ENCODE results near the gene UGGT2. TPM values are rescaled to one million over a fixed set of nuclear protein-coding genes. Genes with fewer than 3 reads are reported as not detected.
"Not testable (repeated sequence)": the region's sequence is repeated elsewhere in the genome, so short reads cannot be mapped to it uniquely, and the experiment has no call there.

Gene UGGT2
- total RNA-seq, 1 donor from 2014 or later, result 47.5 TPM

DNA sequence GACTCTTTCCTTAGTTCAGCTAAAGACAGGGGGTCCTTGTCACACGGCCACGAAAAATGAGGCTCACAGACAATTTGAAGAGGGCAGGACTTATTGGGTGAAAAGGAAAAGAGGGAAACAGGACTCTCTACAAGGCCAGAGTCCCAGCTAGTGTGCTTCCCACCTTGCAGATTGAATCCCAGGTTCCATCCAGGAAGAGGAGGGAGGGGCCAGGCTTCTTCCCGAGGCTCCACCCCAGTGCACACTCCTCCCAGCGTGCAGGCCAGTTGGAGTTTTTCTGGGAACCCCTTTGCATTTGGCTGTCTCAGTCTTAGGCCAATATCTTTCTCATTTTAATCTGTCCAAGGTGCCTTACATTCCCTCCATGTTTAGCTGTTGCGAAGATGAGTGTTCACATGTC, 269.5 kb downstream of the UGGT2 start:
- Mint-ChIP-seq H3K36me3 (peaks cover 13% of the 10 kb centered on the region), H3K9me3 (peaks cover 8% of the 10 kb centered on the region), H3K27me3 (ENCODE audit: low read depth) (no peaks in the 10 kb centered on the region), H3K27ac (peak overlapping the region; percentile 79), H3K4me1 (no peaks in the 10 kb centered on the region), H3K4me3 (no peak overlapping the region)
- TF ChIP-seq, protein P1, sequence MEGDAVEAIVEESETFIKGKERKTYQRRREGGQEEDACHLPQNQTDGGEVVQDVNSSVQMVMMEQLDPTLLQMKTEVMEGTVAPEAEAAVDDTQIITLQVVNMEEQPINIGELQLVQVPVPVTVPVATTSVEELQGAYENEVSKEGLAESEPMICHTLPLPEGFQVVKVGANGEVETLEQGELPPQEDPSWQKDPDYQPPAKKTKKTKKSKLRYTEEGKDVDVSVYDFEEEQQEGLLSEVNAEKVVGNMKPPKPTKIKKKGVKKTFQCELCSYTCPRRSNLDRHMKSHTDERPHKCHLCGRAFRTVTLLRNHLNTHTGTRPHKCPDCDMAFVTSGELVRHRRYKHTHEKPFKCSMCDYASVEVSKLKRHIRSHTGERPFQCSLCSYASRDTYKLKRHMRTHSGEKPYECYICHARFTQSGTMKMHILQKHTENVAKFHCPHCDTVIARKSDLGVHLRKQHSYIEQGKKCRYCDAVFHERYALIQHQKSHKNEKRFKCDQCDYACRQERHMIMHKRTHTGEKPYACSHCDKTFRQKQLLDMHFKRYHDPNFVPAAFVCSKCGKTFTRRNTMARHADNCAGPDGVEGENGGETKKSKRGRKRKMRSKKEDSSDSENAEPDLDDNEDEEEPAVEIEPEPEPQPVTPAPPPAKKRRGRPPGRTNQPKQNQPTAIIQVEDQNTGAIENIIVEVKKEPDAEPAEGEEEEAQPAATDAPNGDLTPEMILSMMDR (IDR thresholded peaks at IDR 0.05; ENCODE audit: unreplicated experiment), result no peak
- no peak for DNase-seq (ENCODE audit: low spot score in 2 of 2, unreplicated experiment in 2 of 2)

DNA sequence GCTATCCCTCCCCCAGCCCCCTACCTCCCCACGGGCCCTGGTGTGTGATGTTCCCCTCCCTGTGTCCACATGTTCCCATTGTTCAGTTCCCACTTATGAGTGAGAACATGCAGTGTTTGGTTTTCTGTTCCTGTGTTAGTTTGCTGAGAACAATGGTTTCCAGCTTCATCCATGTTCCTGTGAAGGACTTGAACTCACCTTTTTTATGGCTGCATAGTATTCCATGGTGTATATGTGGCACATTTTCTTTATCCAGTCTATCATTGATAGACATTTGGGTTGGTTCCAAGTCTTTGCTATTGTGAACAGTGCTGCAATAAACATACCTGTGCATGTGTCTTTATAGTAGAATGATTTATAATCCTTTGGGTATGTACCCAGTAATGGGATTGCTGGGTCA, 271.3 kb downstream of the UGGT2 start:
- H3K4me1 Mint-ChIP-seq; H3K27ac Mint-ChIP-seq; H3K4me3 Mint-ChIP-seq; H3K9me3 Mint-ChIP-seq; H3K27me3 Mint-ChIP-seq (ENCODE audit: low read depth); DNase-seq (ENCODE audit: low spot score in 2 of 2, unreplicated experiment in 2 of 2): not testable (repeated sequence)
- H3K36me3 Mint-ChIP-seq, result peaks cover 12% of the 10 kb centered on the region

DNA sequence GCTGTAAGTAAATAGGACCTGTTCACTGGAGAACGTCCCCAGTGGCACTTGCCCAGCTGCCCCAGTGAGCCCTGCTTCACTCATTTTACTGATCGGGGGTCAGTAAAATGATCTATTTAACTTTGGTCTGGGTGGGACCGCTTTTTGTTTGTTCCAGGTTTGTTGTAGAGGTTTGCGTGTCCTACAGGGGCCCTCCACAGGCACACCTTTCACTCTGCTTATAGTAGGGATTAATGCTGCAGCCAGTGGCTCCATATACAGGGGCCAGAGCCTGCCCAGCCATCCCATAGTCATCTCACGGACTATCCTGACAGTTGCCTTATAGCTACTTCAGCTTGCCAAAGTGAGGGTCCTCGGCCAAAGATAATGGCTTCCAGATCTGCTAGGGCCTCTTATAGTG, 272.2 kb downstream of the UGGT2 start:
- Mint-ChIP-seq H3K4me1 (no peaks in the 10 kb centered on the region), H3K9me3 (peaks cover 8% of the 10 kb centered on the region), H3K27me3 (ENCODE audit: low read depth) (no peaks in the 10 kb centered on the region), H3K36me3 (peaks cover 5% of the 10 kb centered on the region), H3K27ac (no peak overlapping the region), H3K4me3 (no peak overlapping the region)
- DNase-seq (ENCODE audit: low spot score in 2 of 2, unreplicated experiment in 2 of 2), result no peak
- TF ChIP-seq, protein P1 (IDR thresholded peaks at IDR 0.05; ENCODE audit: unreplicated experiment), result no peak

DNA sequence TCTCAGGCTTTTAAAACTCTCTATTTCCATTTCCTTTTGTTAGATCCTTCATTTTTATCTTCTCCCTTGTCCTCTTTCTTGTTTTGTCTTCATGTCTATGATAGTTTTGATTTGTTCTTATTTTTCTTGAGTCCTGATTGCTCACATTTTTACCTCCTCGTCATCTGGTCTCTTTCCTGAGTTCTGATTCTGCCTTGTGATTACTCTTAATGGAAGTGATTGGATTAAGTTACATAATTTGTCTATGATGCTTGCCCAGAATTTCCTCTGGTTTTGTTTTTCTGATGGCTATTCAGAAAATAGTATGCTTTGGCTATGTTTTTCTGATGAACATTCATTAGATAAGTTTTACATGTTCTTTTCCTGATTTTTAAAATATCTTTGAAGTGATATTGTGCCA, 273.7 kb downstream of the UGGT2 start:
- DNase-seq (ENCODE audit: low spot score in 2 of 2, unreplicated experiment in 2 of 2), result no peak
- TF ChIP-seq, protein P1 (IDR thresholded peaks at IDR 0.05; ENCODE audit: unreplicated experiment), result no peak
- H3K27ac Mint-ChIP-seq, result no peak overlapping the region
- H3K36me3 Mint-ChIP-seq, result peaks cover 9% of the 10 kb centered on the region
- H3K27me3 Mint-ChIP-seq (ENCODE audit: low read depth), result no peaks in the 10 kb centered on the region
- no peak overlapping the region for H3K4me3 Mint-ChIP-seq
- H3K4me1 Mint-ChIP-seq, result no peaks in the 10 kb centered on the region
- peaks cover 8% of the 10 kb centered on the region for H3K9me3 Mint-ChIP-seq

DNA sequence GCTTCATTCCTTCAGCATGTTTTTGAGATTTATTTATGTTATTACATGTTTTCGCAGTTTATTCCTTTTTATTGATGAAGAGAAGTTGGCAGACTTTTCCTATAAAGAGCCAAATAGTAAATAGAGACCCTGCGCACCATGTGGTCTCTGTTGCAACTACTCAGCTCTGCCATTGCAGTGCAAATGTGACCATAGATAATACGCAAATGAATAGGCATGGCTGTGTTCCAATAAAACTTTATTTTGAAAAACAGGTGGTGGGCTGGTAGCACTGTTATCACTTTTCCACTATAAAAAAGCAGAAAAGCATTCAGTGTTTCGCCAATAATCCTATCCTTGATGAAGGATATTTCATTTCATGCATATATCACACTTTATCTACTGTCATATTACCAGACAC, 281.3 kb downstream of the UGGT2 start:
- TF ChIP-seq, protein P1 (IDR thresholded peaks at IDR 0.05; ENCODE audit: unreplicated experiment), result no peak
- no peak for DNase-seq (ENCODE audit: low spot score in 2 of 2, unreplicated experiment in 2 of 2)
- H3K9me3 Mint-ChIP-seq, result peaks cover 3% of the 10 kb centered on the region
- H3K27ac Mint-ChIP-seq, result no peak overlapping the region
- H3K27me3 Mint-ChIP-seq (ENCODE audit: low read depth), result no peaks in the 10 kb centered on the region
- no peak overlapping the region for H3K4me3 Mint-ChIP-seq
- peaks cover 18% of the 10 kb centered on the region for H3K36me3 Mint-ChIP-seq
- H3K4me1 Mint-ChIP-seq, result no peaks in the 10 kb centered on the region

DNA sequence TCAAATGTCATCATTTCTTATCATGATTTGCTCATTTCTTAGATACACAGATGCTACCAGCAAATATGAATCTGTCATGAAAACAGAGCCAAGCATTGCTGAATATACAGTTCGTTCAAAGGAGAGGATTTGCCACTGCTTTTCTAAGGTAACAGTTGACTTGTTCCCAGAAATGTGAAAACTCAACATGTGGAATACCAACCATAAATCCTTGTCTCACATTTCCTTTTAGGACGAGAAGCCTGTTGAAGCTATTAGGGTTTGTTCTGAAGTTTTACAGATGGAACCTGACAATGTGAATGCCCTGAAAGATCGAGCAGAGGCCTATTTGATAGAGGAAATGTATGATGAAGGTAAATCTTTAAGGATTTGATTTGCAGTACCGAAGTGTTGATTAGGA, 289.6 kb downstream of the UGGT2 start:
- no peak overlapping the region for H3K4me3 Mint-ChIP-seq

DNA sequence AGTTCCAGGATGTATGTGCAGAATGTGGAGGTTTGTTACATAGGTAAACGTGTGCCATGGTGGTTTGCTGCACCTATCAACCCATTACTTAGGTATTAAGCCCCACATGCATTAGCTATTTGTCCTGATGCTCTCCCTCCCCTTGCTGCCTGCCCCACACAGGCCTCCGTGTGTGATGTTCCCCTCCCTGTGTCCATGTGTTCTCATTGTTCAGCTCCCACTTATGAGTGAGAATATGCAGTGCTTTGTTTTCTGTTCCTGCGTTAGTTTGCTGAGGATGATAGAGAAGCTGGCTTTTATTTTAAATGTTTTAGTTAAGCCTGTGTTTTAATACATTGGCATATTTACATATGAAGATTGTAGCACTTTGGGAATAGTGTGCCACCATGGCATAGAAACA, 290.6 kb downstream of the UGGT2 start:
- DNase-seq (ENCODE audit: low spot score in 2 of 2, unreplicated experiment in 2 of 2); H3K27me3 Mint-ChIP-seq (ENCODE audit: low read depth); H3K9me3 Mint-ChIP-seq; H3K27ac Mint-ChIP-seq; H3K4me3 Mint-ChIP-seq; H3K4me1 Mint-ChIP-seq: not testable (repeated sequence)
- H3K36me3 Mint-ChIP-seq, result peaks cover 17% of the 10 kb centered on the region

More for the DNA sequence above, 289.6 kb downstream of the UGGT2 start:
- peaks cover 4% of the 10 kb centered on the region for H3K9me3 Mint-ChIP-seq
- H3K4me1 Mint-ChIP-seq, result no peaks in the 10 kb centered on the region
- no peak overlapping the region for H3K27ac Mint-ChIP-seq
- peaks cover 14% of the 10 kb centered on the region for H3K36me3 Mint-ChIP-seq
- TF ChIP-seq, protein P1 (IDR thresholded peaks at IDR 0.05; ENCODE audit: unreplicated experiment), result no peak
- H3K27me3 Mint-ChIP-seq (ENCODE audit: low read depth), result no peaks in the 10 kb centered on the region
- no peak for DNase-seq (ENCODE audit: low spot score in 2 of 2, unreplicated experiment in 2 of 2)

All from mesothelial cell of epicardium (in vitro differentiated cells).